Tibial nerve (tissue), 4 donors: Measurements from ENCODE around the gene TBC1D22B.

Source experiments
- EP300 ChIP-seq, 2 donors: sonication (generic); formaldehyde crosslinking; IDR thresholded peaks; one replicate each; pipeline ENCODE4 v1.6.1; 2017; ENCODE audit warnings: antibody characterized with exemption in 2 of 2, mild to moderate bottlenecking in 1 of 2
- POLR2A ChIP-seq, 2 donors: fragments of 450-650 bp; IDR thresholded peaks; one replicate each; pipeline ENCODE4 v1.6.1; 2017; ENCODE audit warnings: antibody characterized with exemption in 2 of 2, mild to moderate bottlenecking in 2 of 2, moderate library complexity in 2 of 2
- TF ChIP-seq, protein P1 (sequence below), 5 experiments: fragments of 200-600 bp in 3 of 5; fragments of 450-650 bp in 2 of 5; sonication (generic) in 3 of 5; IDR thresholded peaks; one replicate each; pipeline ENCODE4 v1.5.1; 2016 to 2019; ENCODE audit warnings: antibody characterized with exemption in 5 of 5, mild to moderate bottlenecking in 3 of 5, moderate library complexity in 2 of 5

- TF ChIP-seq, protein P1, sequence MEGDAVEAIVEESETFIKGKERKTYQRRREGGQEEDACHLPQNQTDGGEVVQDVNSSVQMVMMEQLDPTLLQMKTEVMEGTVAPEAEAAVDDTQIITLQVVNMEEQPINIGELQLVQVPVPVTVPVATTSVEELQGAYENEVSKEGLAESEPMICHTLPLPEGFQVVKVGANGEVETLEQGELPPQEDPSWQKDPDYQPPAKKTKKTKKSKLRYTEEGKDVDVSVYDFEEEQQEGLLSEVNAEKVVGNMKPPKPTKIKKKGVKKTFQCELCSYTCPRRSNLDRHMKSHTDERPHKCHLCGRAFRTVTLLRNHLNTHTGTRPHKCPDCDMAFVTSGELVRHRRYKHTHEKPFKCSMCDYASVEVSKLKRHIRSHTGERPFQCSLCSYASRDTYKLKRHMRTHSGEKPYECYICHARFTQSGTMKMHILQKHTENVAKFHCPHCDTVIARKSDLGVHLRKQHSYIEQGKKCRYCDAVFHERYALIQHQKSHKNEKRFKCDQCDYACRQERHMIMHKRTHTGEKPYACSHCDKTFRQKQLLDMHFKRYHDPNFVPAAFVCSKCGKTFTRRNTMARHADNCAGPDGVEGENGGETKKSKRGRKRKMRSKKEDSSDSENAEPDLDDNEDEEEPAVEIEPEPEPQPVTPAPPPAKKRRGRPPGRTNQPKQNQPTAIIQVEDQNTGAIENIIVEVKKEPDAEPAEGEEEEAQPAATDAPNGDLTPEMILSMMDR (IDR thresholded peaks at IDR 0.05) = no peak
- TF ChIP-seq EP300 (IDR thresholded peaks at IDR 0.05) (no peak), POLR2A (IDR thresholded peaks at IDR 0.05) (no peak)
Measured at GRCh38 chr6:37261198-37261597, 3.6 kb downstream of the TBC1D22B start.
